Progenitor cell of endocrine pancreas (in vitro differentiated cells): ENCODE results near the gene PLA2G3. TPM values are rescaled to one million over a fixed set of nuclear protein-coding genes. Genes with fewer than 3 reads are reported as not detected.
"Not testable (repeated sequence)": the region's sequence is repeated elsewhere in the genome, so short reads cannot be mapped to it uniquely, and the experiment has no call there.

Experiments
- DNase-seq: peaks from one replicate; pipeline ENCODE4 v3.0.0; 2021; ENCODE audit warnings: low spot score; ENCODE audit not compliant: unreplicated experiment
- H3K27ac Mint-ChIP-seq: 2 replicates; pipeline ENCODE4 v1.8.0; 2021; ENCODE audit warnings: mild to moderate bottlenecking, moderate library complexity, mixed read lengths
- H3K27me3 Mint-ChIP-seq: 2 replicates; pipeline ENCODE4 v1.8.0; 2021; ENCODE audit warnings: mixed read lengths
- H3K36me3 Mint-ChIP-seq: 2 replicates; pipeline ENCODE4 v1.8.0; 2022; ENCODE audit warnings: mixed read lengths; ENCODE audit not compliant: insufficient read depth
- H3K4me1 Mint-ChIP-seq: 2 replicates; pipeline ENCODE4 v1.8.0; 2021; ENCODE audit warnings: low read depth, mixed read lengths
- H3K4me3 Mint-ChIP-seq: 2 replicates; pipeline ENCODE4 v1.8.0; 2021; ENCODE audit warnings: low read depth, mild to moderate bottlenecking, moderate library complexity, mixed read lengths
- H3K9me3 Mint-ChIP-seq: 2 replicates; pipeline ENCODE4 v1.8.0; 2021; ENCODE audit warnings: low read depth, mixed read lengths
- total RNA-seq: library from RNA; stranded (reverse); gene quantifications from 2 replicates; pipeline ENCODE4 v1.2.1, GENCODE V29; 2021
- TF ChIP-seq, protein P1 (sequence below): fragments of 200-600 bp; sonication (generic); IDR thresholded peaks from one replicate; pipeline ENCODE4 v1.5.0; 2021; ENCODE audit warnings: antibody characterized with exemption, mild to moderate bottlenecking; ENCODE audit not compliant: unreplicated experiment

The PLA2G3 gene
- total RNA-seq, 1 donor from 2014 or later = 2.6 TPM

DNA sequence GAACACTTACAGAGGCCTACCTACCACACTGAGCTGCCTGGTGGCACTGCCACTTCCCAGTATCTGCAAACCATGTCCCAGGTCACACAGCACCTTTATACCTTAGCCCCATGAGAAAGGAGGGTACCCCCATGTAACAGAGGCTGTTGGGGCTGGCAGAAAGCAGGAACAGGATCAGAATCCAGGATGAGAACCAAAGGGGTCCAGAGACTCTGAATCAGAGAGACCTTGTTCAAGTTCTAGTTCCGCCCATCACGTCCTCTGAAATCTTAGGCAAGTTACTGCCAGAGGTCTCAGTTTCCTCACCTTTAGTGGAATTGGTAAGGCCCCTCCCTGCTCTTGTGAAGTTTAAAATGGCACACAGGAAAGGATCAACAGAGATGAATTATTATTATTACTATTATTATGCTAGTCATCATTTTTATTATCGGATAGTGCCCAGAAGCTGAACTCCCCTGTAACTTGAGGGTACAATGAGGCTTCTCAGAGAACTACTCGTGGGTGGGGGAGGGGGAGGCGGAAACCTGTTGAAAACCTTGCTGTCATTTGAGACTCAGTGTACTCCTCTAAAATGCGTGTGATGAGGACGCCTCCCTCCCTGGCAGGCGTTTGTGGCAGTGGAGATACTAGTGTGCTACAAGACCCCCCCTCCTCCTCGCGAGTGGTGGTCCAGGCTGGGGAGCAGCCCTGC is 42.2 kb downstream of the PLA2G3 start:
- TF ChIP-seq, protein P1, sequence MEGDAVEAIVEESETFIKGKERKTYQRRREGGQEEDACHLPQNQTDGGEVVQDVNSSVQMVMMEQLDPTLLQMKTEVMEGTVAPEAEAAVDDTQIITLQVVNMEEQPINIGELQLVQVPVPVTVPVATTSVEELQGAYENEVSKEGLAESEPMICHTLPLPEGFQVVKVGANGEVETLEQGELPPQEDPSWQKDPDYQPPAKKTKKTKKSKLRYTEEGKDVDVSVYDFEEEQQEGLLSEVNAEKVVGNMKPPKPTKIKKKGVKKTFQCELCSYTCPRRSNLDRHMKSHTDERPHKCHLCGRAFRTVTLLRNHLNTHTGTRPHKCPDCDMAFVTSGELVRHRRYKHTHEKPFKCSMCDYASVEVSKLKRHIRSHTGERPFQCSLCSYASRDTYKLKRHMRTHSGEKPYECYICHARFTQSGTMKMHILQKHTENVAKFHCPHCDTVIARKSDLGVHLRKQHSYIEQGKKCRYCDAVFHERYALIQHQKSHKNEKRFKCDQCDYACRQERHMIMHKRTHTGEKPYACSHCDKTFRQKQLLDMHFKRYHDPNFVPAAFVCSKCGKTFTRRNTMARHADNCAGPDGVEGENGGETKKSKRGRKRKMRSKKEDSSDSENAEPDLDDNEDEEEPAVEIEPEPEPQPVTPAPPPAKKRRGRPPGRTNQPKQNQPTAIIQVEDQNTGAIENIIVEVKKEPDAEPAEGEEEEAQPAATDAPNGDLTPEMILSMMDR = no peak
- Mint-ChIP-seq H3K27ac (no peak overlapping the region), H3K4me1 (no peaks in the 10 kb centered on the region), H3K27me3 (no peaks in the 10 kb centered on the region), H3K36me3 (peaks cover 14% of the 10 kb centered on the region), H3K9me3 (no peaks in the 10 kb centered on the region), H3K4me3 (no peak overlapping the region)
- DNase-seq = no peak

DNA sequence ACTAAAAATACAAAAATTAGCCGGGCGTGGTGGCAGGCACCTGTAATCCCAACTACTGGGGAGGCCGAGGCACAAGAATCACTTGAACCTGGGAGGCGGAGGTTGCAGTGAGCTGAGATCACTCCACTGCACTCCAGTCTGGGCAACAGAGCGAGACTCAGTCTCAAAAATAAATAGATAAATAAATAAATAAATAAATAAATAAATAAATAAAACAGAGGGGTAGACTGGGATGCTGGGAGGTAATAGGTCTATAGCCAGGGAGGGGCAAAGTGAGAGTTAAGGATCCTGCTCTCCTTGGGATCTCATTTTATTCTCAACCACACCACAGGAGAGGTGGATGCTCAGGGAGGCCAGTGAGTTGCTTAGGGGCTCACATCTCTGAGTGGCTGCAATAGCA is 42.8 kb downstream of the PLA2G3 start:
- H3K36me3 Mint-ChIP-seq = peaks cover 14% of the 10 kb centered on the region
- not testable (repeated sequence) for H3K27ac Mint-ChIP-seq, H3K4me3 Mint-ChIP-seq, H3K9me3 Mint-ChIP-seq, DNase-seq, H3K4me1 Mint-ChIP-seq, H3K27me3 Mint-ChIP-seq

DNA sequence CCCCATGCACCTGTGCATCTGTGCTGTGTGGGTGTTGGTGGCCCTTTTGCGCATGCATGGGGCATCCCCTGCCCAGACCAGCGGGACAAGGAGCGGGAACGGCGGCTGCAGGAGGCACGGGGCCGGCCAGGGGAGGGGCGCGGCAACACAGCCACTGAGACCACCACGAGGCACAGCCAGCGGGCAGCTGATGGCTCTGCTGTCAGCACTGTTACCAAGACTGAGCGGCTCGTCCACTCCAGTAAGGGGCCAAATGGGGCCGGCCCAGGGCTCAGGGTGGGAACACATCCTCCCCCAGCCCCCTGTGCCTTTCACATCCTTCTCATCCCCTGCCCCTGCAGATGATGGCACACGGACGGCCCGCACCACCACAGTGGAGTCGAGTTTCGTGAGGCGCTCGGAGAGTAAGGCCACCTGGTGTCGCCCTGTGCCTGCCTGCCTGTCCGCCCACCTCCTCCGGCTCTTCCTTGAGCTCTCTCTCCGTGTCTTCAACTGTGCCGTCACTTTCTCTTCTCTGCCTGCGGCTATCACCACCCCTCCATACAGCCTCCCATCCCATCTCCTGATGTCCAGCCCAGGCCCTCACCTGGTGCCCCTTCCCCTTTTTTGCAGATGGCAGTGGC is 43.5 kb downstream of the PLA2G3 start:
- H3K4me1 Mint-ChIP-seq = no peaks in the 10 kb centered on the region
- H3K27me3 Mint-ChIP-seq = no peaks in the 10 kb centered on the region
- TF ChIP-seq, protein P1 = no peak
- no peak overlapping the region for H3K27ac Mint-ChIP-seq
- no peak overlapping the region for H3K4me3 Mint-ChIP-seq
- H3K36me3 Mint-ChIP-seq = peaks cover 14% of the 10 kb centered on the region
- no peaks in the 10 kb centered on the region for H3K9me3 Mint-ChIP-seq
- DNase-seq = no peak

DNA sequence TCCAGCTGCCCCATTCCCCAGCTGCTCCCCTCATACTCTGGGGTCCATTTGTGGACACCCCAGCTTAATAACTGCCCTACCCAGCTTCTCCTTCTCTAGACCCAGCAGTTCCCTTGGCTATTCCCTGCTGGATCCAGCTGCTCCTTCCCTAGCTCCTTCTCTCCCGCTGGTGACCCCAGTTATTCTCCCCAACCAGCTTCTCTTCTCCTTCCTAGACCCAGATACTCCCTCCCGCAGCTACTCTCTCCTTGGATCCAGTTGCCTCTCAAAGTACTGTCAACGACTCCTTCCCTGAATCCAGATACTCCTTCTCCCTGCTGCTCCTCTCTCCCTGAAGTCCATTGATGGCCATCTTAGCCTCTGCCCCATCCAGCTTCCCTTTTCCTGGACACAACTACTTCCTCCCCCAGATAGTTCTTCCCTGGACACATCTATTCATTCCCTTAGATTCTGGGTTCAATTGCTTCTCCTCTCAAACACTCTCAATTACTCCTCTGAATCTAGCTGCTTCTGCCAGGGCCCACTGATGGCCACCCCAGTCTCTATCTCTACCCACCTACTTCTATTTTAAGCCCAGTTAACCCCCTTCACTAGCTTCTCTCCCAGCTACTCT is 44.6 kb downstream of the PLA2G3 start:
- no peak for DNase-seq
- no peak overlapping the region for H3K27ac Mint-ChIP-seq
- TF ChIP-seq, protein P1 = no peak
- no peaks in the 10 kb centered on the region for H3K27me3 Mint-ChIP-seq
- H3K4me1 Mint-ChIP-seq = no peaks in the 10 kb centered on the region
- no peak overlapping the region for H3K4me3 Mint-ChIP-seq
- peaks cover 14% of the 10 kb centered on the region for H3K36me3 Mint-ChIP-seq
- H3K9me3 Mint-ChIP-seq = no peaks in the 10 kb centered on the region

DNA sequence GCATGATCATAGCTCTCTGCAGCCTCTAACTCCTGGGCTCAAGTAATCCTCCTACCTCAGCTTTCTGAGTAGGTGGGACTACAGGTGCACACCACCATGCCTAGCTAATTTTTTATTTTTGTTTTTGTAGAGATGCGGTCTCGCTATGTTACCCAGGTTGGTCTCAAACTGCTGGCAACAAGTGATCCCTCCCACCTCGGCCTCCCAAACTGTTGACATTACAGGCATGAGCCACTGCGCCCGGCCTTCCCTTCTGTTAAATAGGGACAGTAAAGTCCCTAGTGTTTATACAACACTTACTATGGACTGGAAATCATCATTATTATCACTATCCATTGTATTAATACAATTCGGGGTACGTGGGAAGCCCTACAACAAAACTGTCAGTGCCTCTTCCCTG is 45.6 kb downstream of the PLA2G3 start:
- Mint-ChIP-seq H3K27me3 (no peaks in the 10 kb centered on the region), H3K4me3 (no peak overlapping the region)

More for the DNA sequence above, 45.6 kb downstream of the PLA2G3 start:
- no peak for DNase-seq
- Mint-ChIP-seq H3K9me3 (no peaks in the 10 kb centered on the region), H3K36me3 (peaks cover 14% of the 10 kb centered on the region), H3K27ac (no peak overlapping the region), H3K4me1 (no peaks in the 10 kb centered on the region)
- TF ChIP-seq, protein P1 = no peak
